GM10248 (cell line): ENCODE measurements around the gene ALG12.

Source experiments
- CTCF ChIA-PET: fragments of 300-600 bp; sonication (Branson Sonifier 250); formaldehyde crosslinking; extraction: SDS; loops from one replicate; lab custom pipeline; 2021; ENCODE audit warnings: antibody characterized with exemption; lab: Yijun Ruan, JAX
- POLR2A ChIA-PET: fragments of 350-650 bp; sonication (Branson Sonifier 250); formaldehyde crosslinking; extraction: SDS; loops from one replicate; lab custom pipeline; 2020; ENCODE audit warnings: antibody characterized with exemption; lab: Yijun Ruan, JAX
- DNase-seq: peaks from one replicate; pipeline ENCODE4 v3.0.0; 2012; ENCODE audit errors: extremely low spot score
- CTCF ChIP-seq: IDR thresholded peaks from 2 replicates; pipeline ENCODE4 v1.5.1; 2012; ENCODE audit warnings: mild to moderate bottlenecking, low read depth; ENCODE audit errors: extremely low read depth, missing control alignments, control extremely low read depth

ALG12 gene

GRCh38 chr22:49925525-49926128 is 7.4 kb upstream of the ALG12 start:
- peak; percentile 70 for DNase-seq

DNA sequence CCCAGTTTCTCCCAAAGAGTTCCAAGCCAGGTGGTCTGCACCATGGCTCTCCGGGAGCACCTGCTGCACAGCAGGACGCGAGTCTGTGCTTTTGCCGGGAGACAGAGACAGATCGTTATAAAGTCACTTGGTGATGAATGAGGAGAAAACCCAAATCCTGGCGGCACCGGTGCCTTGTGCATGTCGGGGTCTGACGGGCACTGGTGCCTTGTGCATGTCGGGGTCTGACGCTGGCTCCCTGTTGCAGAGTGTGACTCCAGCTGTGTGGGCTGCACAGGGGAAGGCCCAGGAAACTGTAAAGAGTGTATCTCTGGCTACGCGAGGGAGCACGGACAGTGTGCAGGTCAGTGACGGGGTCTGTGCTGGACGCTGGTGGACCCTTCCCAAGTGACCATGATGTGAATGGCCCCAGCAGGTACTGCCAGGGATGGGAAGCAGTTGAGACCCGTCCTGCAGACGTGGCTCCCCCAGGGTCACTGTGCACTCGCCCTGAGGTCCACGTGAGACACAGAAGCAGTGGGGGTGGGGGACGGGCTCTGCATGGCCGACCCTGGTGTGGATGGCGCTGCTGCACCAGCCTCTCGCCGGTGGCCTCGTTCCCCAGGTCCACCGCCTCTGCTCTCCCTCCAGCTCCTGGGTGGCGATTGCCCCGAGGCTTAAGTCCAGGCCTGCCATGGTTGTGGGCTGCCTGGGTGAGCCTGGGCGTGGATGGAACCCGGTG is 6.0 kb upstream of the ALG12 start:
- CTCF ChIA-PET: interaction anchor here (1.0 to 1.7 kb wide), 8 partner anchors 9 to 156 kb away, joined by 3 to 5 read pairs (median 4); no protein-coding TSS in a partner anchor
- POLR2A ChIA-PET: interaction anchor here (0.6 to 1.0 kb wide), 3 partner anchors 35 to 574 kb away, joined by 4 to 6 read pairs (median 5); no protein-coding TSS in a partner anchor
- no peak for DNase-seq
- no peak for TF ChIP-seq CTCF

More at GRCh38 chr22:49925525-49926128, 7.4 kb upstream of the ALG12 start:
- POLR2A ChIA-PET: no interaction called here
- CTCF ChIA-PET: interaction anchor here (0.9 to 1.5 kb wide), 4 partner anchors 8 to 158 kb away, joined by 3 to 12 read pairs (median 3); no protein-coding TSS in a partner anchor
- TF ChIP-seq CTCF: no peak

DNA sequence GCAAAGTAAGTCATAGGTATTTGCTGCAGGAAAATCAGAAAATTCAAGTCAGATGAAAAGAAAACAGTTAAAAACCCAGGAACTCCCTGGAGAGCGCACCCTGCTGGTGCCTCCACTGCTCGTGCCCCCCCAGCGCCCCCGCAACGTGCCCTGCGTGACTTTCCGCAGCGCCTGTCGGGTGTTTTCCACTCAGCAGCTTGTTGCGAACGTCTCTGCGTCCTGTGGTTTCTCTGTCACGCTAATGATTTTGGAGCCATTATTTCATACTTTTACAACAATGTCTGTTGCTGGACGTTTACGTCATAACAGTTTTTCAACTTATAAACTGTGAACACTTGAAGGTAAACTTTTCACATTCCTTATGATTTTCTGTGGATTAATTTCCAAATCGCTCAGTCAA is 5.2 kb upstream of the ALG12 start:
- ChIA-PET POLR2A (no interaction called here), CTCF (interaction anchor here (1.0 to 1.7 kb wide), 7 partner anchors 9 to 156 kb away, joined by 3 to 5 read pairs (median 4); no protein-coding TSS in a partner anchor)
- peak; percentile 65 for DNase-seq
- TF ChIP-seq CTCF: peak; percentile 78

DNA sequence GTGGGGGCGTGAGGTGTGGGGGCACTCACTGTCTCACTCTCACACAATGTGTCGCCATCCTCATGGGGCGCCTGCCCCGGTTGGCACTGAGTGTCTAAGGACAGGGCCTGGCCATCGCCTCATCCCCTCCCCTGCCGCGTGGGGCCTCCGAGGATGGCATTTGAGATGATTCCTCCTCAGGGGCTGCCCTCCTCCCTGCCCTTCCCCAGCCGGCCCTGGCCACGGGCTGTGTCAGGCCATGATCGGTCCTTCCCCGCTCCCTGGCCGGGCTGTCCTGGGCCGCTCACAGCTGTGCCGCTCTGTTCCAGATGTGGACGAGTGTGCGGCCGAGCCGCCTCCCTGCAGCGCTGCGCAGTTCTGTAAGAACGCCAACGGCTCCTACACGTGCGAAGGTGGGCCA is 4.7 kb upstream of the ALG12 start:
- TF ChIP-seq CTCF: no peak

GRCh38 chr22:49922484-49922883 is 4.2 kb upstream of the ALG12 start:
- DNase-seq: no peak
- CTCF ChIA-PET: interaction anchor here (0.8 to 1.3 kb wide), 2 partner anchors 10 to 32 kb away, joined by 3 read pairs; no protein-coding TSS in a partner anchor
- TF ChIP-seq CTCF: no peak
- POLR2A ChIA-PET: no interaction called here

More for the DNA sequence above, 4.7 kb upstream of the ALG12 start:
- DNase-seq: no peak
- ChIA-PET POLR2A (no interaction called here), CTCF (interaction anchor here (1.0 to 1.7 kb wide), 6 partner anchors 8 to 155 kb away, joined by 3 to 5 read pairs (median 4); no protein-coding TSS in a partner anchor)

DNA sequence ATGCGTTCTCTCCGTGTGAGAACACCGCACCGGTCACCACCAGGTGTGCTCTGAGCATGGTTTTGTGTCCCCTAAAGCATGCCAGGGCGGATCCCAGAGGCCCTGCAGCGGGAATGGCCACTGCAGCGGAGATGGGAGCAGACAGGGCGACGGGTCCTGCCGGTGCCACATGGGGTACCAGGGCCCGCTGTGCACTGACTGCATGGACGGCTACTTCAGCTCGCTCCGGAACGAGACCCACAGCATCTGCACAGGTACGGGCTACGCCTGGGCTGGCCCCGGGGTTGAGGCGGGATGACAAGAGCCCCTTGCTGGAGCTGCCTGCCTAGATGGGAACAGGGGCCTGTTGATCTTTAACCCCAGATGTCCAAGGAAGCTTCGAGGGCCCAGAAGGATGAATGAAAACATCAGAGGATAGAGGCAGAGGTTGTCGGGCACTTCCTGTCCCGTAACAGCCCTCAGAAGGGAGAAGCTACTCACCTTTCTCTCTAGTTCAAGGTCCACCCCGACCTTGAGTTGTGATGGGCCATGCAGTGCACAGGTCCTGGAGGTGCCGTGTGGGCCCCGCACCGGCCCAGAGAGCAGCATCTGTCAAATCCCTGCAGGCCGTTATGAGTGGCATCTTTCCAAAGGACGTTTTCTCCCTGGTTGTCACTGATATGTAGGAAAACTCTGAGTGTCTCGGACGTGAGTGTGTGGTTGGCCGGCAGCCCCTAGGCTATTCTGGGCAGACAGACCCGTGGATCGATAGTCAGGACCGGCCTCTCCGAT is 3.5 kb upstream of the ALG12 start:
- POLR2A ChIA-PET: no interaction called here
- CTCF ChIA-PET: interaction anchor here (0.8 to 1.3 kb wide), 2 partner anchors 9 to 31 kb away, joined by 3 read pairs; no protein-coding TSS in a partner anchor
- DNase-seq: no peak
- TF ChIP-seq CTCF: no peak
